Activated CD8-positive, alpha-beta T cell treated with anti-CD3 and anti-CD28 coated beads for 36 hours (primary cell): Measurements from ENCODE around the gene NOC4L. TPM values are rescaled to one million over a fixed set of nuclear protein-coding genes. Genes with fewer than 3 reads are reported as not detected.
A peak's percentile ranks its signal among the peaks of the same experiment; 100 is the strongest.
"Not testable (repeated sequence)": the region's sequence is repeated elsewhere in the genome, so short reads cannot be mapped to it uniquely, and the experiment has no call there.

ENCODE experiments used
- ATAC-seq: fragments of 200-7000 bp; cut with Tn5 transposase; one replicate; pipeline ENCODE4 v1.10.0; 2021; ENCODE audit warnings: mild to moderate bottlenecking, moderate library complexity
- CTCF ChIA-PET: fragments of 350-600 bp; sonication (Branson Sonifier 250); formaldehyde crosslinking; loops from one replicate; lab custom pipeline; 2021; ENCODE audit warnings: antibody characterized with exemption; lab: Charles Lee
- POLR2A ChIA-PET: fragments of 350-600 bp; sonication (Branson Sonifier 250); formaldehyde crosslinking; loops from one replicate; lab custom pipeline; 2021; ENCODE audit warnings: antibody characterized with exemption; lab: Charles Lee
- DNase-seq: peaks from one replicate; pipeline ENCODE4 v3.0.0-alpha.2; 2020
- H3K27ac Mint-ChIP-seq: one replicate; pipeline ENCODE4 v1.8.0; 2021; ENCODE audit warnings: mild to moderate bottlenecking, mixed read lengths
- H3K27me3 Mint-ChIP-seq: one replicate; pipeline ENCODE4 v1.8.0; 2021; ENCODE audit warnings: mixed read lengths
- H3K36me3 Mint-ChIP-seq: one replicate; pipeline ENCODE4 v1.8.0; 2021; ENCODE audit warnings: low read depth, mixed read lengths
- H3K4me1 Mint-ChIP-seq: one replicate; pipeline ENCODE4 v1.8.0; 2021; ENCODE audit warnings: low read depth, mixed read lengths
- H3K4me3 Mint-ChIP-seq: one replicate; pipeline ENCODE4 v1.8.0; 2021; ENCODE audit warnings: mild to moderate bottlenecking, moderate library complexity, mixed read lengths
- H3K9me3 Mint-ChIP-seq: one replicate; pipeline ENCODE4 v1.8.0; 2021; ENCODE audit warnings: mixed read lengths
- intact Hi-C: fragments of 100-400 bp; cut with micrococcal nuclease; formaldehyde crosslinking; loops from one replicate; pipeline ENCODE4 v1.10.0; 2022
- total RNA-seq, 2 experiments: library from RNA; stranded (reverse); gene quantifications; one replicate each; pipeline ENCODE4 v1.2.3, GENCODE V29; 2021
- TF ChIP-seq, protein P1 (sequence below): fragments of 200-600 bp; IDR thresholded peaks from one replicate; pipeline ENCODE4 v1.8.0; 2022; ENCODE audit warnings: antibody characterized with exemption, mild to moderate bottlenecking

The NOC4L gene
- total RNA-seq, 2 experiments from 2014 or later: 35.6 to 41.2 TPM

DNA sequence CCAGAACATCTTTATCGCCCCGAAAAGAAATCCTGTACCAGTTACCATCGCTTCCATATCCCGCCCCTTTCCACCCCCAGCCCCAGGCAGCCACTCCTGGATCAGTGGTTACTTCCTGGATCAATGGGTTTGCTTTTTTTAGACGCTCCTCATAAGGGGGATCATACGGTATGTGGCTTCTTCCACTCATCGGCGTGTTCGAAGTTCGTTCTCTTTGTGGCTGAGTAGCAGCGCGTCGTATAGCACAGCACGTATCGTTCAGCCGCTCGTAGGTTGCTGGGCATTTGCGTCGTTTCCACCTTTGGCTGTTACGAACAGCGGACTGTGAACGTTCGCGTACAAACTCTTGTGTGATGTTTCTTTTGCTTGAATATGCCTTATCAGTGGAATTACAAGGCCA lies 1.8 kb downstream of the NOC4L start:
- TF ChIP-seq, protein P1, sequence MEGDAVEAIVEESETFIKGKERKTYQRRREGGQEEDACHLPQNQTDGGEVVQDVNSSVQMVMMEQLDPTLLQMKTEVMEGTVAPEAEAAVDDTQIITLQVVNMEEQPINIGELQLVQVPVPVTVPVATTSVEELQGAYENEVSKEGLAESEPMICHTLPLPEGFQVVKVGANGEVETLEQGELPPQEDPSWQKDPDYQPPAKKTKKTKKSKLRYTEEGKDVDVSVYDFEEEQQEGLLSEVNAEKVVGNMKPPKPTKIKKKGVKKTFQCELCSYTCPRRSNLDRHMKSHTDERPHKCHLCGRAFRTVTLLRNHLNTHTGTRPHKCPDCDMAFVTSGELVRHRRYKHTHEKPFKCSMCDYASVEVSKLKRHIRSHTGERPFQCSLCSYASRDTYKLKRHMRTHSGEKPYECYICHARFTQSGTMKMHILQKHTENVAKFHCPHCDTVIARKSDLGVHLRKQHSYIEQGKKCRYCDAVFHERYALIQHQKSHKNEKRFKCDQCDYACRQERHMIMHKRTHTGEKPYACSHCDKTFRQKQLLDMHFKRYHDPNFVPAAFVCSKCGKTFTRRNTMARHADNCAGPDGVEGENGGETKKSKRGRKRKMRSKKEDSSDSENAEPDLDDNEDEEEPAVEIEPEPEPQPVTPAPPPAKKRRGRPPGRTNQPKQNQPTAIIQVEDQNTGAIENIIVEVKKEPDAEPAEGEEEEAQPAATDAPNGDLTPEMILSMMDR: no peak
- Mint-ChIP-seq H3K27ac (no peak overlapping the region), H3K9me3 (no peaks in the 10 kb centered on the region), H3K27me3 (no peaks in the 10 kb centered on the region), H3K4me1 (peaks cover 25% of the 10 kb centered on the region), H3K4me3 (peak overlapping the region; percentile 90), H3K36me3 (peaks cover 10% of the 10 kb centered on the region)
- intact Hi-C loops: no loop called here
- DNase-seq (no peak), ATAC-seq (no peak)
- POLR2A ChIA-PET: interaction anchor here (0.8 to 1.4 kb wide), 4 partner anchors 10 to 43 kb away, joined by 3 to 8 read pairs (median 4); no protein-coding TSS in a partner anchor
- CTCF ChIA-PET: interaction anchor here (1.0 to 1.3 kb wide), 3 partner anchors 73 to 269 kb away, joined by 3 to 4 read pairs (median 3); no protein-coding TSS in a partner anchor

DNA sequence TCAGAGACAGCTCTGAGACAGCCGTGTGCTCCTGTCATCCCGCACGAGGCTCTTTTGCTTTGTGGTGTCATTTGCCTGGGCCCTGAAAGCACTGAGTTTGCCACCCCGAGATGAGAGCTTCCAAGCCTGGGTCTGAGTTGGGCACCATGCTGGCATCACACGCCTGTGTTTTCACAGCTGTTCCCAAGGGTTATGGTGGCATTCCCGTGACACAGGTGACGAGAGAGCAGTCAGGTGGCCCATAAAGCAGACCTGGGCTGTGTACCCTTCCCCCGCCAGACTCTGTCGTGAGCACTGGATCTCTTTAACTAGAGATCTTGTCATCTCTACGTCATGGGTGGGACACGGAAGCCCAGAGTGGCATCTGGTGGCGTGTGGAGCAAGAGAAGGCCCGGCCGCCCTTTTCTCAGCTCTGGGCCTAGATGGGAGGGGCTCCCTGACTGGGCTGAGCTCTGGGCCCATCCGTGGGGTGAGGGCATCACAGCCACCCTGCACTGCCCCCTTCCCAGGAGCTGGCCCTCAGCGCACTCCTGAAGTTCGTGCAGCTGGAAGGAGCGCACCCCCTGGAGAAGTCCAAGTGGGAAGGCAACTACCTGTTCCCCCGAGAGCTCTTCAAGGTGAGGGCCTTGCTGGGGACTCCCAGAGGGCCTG lies 2.6 kb downstream of the NOC4L start:
- ChIA-PET CTCF (interaction anchor here (1.0 to 1.2 kb wide), 2 partner anchors 267 to 268 kb away, joined by 3 to 4 read pairs; no protein-coding TSS in a partner anchor), POLR2A (interaction anchor here (0.8 to 0.9 kb wide), 2 partner anchors 16 to 20 kb away, joined by 3 read pairs; no protein-coding TSS in a partner anchor)
- H3K4me1 Mint-ChIP-seq: peaks cover 25% of the 10 kb centered on the region
- H3K4me3 Mint-ChIP-seq: peak overlapping the region; percentile 32
- ATAC-seq (no peak), DNase-seq (no peak)
- H3K36me3 Mint-ChIP-seq: peaks cover 9% of the 10 kb centered on the region
- TF ChIP-seq, protein P1: no peak
- H3K27ac Mint-ChIP-seq: no peak overlapping the region
- intact Hi-C loops: no loop called here
- H3K9me3 Mint-ChIP-seq: no peaks in the 10 kb centered on the region
- no peaks in the 10 kb centered on the region for H3K27me3 Mint-ChIP-seq

DNA sequence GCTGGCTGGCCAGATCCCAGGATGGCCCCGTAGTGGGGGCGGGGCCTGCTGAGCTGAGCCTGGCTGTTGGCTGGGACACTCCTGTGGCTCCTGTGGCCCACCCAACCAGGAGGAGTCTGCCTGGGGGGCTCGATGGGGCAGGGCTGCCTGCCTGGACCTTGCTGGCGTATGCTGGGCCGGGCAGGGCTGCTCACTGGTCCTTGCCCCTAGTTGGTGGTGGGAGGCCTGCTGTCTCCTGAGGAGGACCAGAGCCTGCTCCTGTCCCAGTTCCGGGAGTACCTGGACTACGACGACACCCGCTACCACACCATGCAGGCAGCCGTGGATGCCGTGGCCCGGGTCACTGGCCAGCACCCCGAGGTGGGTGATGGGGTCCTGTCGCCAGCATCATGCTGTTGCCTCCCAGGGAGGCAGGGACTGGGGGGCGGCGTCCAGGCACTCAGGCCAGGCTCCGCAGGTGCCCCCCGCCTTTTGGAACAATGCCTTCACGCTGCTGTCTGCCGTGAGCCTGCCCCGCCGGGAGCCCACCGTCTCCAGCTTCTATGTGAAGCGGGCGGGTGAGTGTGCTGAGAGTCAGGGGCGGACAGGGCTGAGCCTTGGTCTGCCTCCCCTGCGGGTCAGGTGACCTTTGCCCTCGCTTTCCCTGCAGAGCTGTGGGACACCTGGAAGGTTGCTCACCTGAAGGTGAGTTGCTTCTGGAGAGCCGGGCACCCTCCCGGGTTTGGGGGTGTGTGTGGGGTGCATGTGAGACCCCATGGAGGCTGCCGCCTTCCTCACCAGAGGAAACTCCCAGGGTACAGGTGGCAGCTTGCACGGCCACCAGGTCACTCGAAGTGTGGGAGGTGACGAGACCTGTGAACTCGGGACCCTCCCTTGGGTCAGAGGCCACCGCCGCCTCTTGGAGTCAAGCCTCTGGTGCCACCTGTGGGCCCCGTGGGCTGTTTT lies 3.4 kb downstream of the NOC4L start:
- TF ChIP-seq, protein P1: no peak
- Mint-ChIP-seq H3K27ac (no peak overlapping the region), H3K9me3 (no peaks in the 10 kb centered on the region), H3K4me3 (no peak overlapping the region), H3K4me1 (peaks cover 24% of the 10 kb centered on the region), H3K36me3 (peaks cover 7% of the 10 kb centered on the region), H3K27me3 (no peaks in the 10 kb centered on the region)
- no peak for ATAC-seq
- DNase-seq: no peak
- ChIA-PET CTCF (no interaction called here), POLR2A (interaction anchor here (0.6 to 0.9 kb wide), 3 partner anchors 8 to 38 kb away, joined by 3 read pairs; no protein-coding TSS in a partner anchor)
- intact Hi-C loops: no loop called here

DNA sequence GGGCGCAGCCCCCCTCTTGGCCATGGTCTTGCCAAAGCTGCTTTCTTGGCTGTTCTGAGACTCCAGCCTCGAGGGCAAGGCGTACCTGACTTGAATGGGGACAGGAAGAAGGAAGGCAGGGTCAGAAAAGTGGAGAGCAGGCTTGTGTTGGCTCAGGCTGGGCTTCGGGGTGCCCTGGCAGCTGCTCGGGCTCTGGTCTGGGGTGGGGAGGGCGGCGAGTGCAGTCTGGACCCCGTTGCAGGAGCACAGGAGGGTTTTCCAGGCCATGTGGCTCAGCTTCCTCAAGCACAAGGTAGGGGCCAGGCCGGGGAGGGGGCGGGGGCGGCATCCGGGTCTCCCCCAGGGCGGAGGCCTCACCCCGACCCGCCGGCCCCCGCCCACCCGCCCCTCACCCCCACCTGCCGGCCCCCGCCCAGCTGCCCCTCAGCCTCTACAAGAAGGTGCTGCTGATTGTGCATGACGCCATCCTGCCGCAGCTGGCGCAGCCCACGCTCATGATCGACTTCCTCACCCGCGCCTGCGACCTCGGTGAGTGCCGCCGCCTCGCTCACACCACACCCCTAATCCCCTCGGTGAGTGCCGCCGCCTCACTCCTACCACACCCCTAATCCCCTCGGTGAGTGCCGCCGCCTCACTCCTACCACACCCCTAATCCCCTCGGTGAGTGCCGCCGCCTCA lies 4.2 kb downstream of the NOC4L start:
- no peaks in the 10 kb centered on the region for H3K27me3 Mint-ChIP-seq
- TF ChIP-seq, protein P1: no peak
- intact Hi-C loops: no loop called here
- H3K9me3 Mint-ChIP-seq: no peaks in the 10 kb centered on the region
- peaks cover 4% of the 10 kb centered on the region for H3K36me3 Mint-ChIP-seq
- ATAC-seq: no peak
- peaks cover 21% of the 10 kb centered on the region for H3K4me1 Mint-ChIP-seq
- ChIA-PET CTCF (no interaction called here), POLR2A (interaction anchor here (0.6 to 0.8 kb wide), 2 partner anchors 9 to 37 kb away, joined by 3 read pairs; no protein-coding TSS in a partner anchor)
- H3K27ac Mint-ChIP-seq: no peak overlapping the region
- DNase-seq: no peak
- no peak overlapping the region for H3K4me3 Mint-ChIP-seq

DNA sequence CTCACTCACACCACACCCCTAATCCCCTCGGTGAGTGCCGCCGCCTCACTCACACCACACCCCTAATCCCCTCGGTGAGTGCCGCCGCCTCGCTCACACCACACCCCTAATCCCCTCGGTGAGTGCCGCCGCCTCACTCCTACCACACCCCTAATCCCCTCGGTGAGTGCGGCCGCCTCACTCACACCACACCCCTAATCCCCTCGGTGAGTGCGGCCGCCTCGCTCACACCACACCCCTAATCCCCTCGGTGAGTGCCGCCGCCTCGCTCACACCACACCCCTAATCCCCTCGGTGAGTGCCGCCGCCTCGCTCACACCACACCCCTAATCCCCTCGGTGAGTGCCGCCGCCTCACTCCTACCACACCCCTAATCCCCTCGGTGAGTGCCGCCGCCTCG lies 5.3 kb downstream of the NOC4L start:
- H3K9me3 Mint-ChIP-seq, H3K27ac Mint-ChIP-seq, ATAC-seq, POLR2A ChIA-PET, intact Hi-C loops, CTCF ChIA-PET, H3K36me3 Mint-ChIP-seq, DNase-seq, H3K27me3 Mint-ChIP-seq, H3K4me3 Mint-ChIP-seq: not testable (repeated sequence)
- peaks cover 21% of the 10 kb centered on the region for H3K4me1 Mint-ChIP-seq
